IMR-90 (cell line): ENCODE measurements around the gene CLK1. TPM values are rescaled to one million over a fixed set of nuclear protein-coding genes. Genes with fewer than 3 reads are reported as not detected.

Experiments used
- BHLHE40 ChIP-seq: fragments of 150-350 bp; IDR thresholded peaks from 2 replicates; pipeline ENCODE4 v1.6.1; 2016; ENCODE audit warnings: mild to moderate bottlenecking, low read depth, low read length
- RAD21 ChIP-seq: IDR thresholded peaks from 2 replicates; pipeline ENCODE4 v1.6.1; 2012; ENCODE audit warnings: low read length, improper control_type of control experiment
- SMC3 ChIP-seq: fragments of 150-350 bp; IDR thresholded peaks from 2 replicates; pipeline ENCODE4 v1.6.1; 2016; ENCODE audit warnings: low read depth, mild to moderate bottlenecking, antibody characterized with exemption, low read length, moderate library complexity
- polyA plus RNA-seq, 3 experiments: library from polyadenylated mRNA; depleted of rRNA; stranded (reverse); fragments of >200 nt; gene quantifications; 2 replicates each; pipeline ENCODE4 v1.2.3, GENCODE V29; 2012; ENCODE audit warnings: low replicate concordance in 1 of 3
- total RNA-seq: library from RNA; depleted of rRNA; stranded (reverse); fragments of >200 nt; gene quantifications from 2 replicates; pipeline ENCODE4 v1.2.3, GENCODE V29; 2012
- TF ChIP-seq, protein P1 (sequence below): conservative IDR thresholded peaks from 2 replicates; pipeline ENCODE4 v1.5.1; 2012; ENCODE audit warnings: mild to moderate bottlenecking, low read depth, low read length, improper control_type of control experiment

The CLK1 gene
- total and polyA plus RNA-seq, 2 of the 4 experiments (the other 2 are of a cell fraction), result 26.2 to 35.5 TPM

DNA sequence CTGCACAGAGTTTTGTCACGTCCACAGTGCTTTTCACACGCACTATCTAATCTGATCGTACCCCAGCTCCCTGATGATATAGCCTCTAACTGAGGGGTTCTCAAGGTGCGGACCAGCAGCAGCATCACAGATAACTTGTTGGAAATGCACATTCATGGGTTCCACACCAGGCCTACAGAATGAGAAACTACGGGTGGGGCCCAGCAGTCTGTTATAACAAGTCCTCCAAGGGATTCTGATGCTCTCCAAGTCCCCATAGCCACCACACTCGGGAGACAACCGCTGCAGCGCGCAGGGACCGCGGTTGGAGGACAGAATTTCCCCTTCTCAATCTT lies 53.5 kb downstream of the CLK1 start (continued):
- TF ChIP-seq, protein P1, sequence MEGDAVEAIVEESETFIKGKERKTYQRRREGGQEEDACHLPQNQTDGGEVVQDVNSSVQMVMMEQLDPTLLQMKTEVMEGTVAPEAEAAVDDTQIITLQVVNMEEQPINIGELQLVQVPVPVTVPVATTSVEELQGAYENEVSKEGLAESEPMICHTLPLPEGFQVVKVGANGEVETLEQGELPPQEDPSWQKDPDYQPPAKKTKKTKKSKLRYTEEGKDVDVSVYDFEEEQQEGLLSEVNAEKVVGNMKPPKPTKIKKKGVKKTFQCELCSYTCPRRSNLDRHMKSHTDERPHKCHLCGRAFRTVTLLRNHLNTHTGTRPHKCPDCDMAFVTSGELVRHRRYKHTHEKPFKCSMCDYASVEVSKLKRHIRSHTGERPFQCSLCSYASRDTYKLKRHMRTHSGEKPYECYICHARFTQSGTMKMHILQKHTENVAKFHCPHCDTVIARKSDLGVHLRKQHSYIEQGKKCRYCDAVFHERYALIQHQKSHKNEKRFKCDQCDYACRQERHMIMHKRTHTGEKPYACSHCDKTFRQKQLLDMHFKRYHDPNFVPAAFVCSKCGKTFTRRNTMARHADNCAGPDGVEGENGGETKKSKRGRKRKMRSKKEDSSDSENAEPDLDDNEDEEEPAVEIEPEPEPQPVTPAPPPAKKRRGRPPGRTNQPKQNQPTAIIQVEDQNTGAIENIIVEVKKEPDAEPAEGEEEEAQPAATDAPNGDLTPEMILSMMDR, result no peak
- TF ChIP-seq SMC3, result no peak
- TF ChIP-seq RAD21, result no peak
- TF ChIP-seq BHLHE40, result no peak
